ENCODE results near the gene PALD1.

- no peak for TF ChIP-seq EP300 (IDR thresholded peaks at IDR 0.05)
- no peak for TF ChIP-seq POLR2AphosphoS5 (IDR thresholded peaks at IDR 0.05)
- TF ChIP-seq CTCF (IDR thresholded peaks at IDR 0.05), result no peak
These were observed 36.7 kb upstream of the PALD1 start for GRCh38 chr10:70441895-70442309.

Measured in sigmoid colon (tissue), 4 donors.